C4-2B (cell line): Measurements from ENCODE around the gene CBY2.

Experiments used
- ZFX ChIP-seq: fragments of 450-650 bp; IDR thresholded peaks from 2 replicates; pipeline ENCODE4 v1.6.1; 2017
- TF ChIP-seq, protein P1 (sequence below): fragments of 450-650 bp; conservative IDR thresholded peaks from 2 replicates; pipeline ENCODE4 v1.5.1; 2017; ENCODE audit warnings: mild to moderate bottlenecking

DNA sequence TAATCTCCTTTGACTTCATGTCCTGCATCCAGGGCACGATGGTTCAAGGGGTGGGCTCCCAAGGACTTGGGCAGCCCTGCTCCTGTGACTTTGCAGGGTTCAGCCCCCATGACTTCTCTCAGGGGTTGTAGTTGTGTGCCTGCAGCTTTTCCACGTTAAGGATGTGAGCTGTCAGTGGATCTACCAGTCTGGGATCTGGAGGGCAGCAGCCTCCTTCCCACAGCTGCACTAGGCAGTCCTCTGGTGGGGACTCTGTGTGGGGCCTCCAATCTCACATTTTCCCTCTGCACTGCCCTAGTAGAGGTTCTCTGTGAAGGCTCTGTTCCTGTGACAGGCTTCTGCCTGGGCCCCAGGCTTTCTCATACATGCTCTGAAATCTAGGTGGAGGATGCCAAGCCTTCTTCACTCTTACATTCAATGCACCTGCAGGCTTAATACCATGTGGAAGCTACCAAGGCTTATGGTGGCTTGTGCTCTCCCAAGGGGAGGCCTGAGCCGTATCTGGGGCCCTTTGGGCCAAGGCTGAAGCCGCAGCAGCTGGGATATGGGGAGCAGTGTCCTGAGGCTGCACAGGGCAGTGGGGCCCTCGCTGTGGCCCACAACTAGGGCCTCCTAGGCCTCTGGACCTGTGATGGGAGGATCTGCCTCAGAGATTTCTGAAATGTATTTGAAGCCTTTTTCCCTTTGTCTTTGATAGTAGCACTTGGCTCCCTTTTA is 47.3 kb upstream of the CBY2 start:
- TF ChIP-seq, protein P1, sequence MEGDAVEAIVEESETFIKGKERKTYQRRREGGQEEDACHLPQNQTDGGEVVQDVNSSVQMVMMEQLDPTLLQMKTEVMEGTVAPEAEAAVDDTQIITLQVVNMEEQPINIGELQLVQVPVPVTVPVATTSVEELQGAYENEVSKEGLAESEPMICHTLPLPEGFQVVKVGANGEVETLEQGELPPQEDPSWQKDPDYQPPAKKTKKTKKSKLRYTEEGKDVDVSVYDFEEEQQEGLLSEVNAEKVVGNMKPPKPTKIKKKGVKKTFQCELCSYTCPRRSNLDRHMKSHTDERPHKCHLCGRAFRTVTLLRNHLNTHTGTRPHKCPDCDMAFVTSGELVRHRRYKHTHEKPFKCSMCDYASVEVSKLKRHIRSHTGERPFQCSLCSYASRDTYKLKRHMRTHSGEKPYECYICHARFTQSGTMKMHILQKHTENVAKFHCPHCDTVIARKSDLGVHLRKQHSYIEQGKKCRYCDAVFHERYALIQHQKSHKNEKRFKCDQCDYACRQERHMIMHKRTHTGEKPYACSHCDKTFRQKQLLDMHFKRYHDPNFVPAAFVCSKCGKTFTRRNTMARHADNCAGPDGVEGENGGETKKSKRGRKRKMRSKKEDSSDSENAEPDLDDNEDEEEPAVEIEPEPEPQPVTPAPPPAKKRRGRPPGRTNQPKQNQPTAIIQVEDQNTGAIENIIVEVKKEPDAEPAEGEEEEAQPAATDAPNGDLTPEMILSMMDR: no peak
- TF ChIP-seq ZFX: no peak
